ENCODE data around the gene SPEN. TPM values are rescaled to one million over a fixed set of nuclear protein-coding genes. Genes with fewer than 3 reads are reported as not detected.

The SPEN gene
- total RNA-seq, 3 donors from 2014 or later: 48.7 to 60.3 (median 50.6) TPM

DNA sequence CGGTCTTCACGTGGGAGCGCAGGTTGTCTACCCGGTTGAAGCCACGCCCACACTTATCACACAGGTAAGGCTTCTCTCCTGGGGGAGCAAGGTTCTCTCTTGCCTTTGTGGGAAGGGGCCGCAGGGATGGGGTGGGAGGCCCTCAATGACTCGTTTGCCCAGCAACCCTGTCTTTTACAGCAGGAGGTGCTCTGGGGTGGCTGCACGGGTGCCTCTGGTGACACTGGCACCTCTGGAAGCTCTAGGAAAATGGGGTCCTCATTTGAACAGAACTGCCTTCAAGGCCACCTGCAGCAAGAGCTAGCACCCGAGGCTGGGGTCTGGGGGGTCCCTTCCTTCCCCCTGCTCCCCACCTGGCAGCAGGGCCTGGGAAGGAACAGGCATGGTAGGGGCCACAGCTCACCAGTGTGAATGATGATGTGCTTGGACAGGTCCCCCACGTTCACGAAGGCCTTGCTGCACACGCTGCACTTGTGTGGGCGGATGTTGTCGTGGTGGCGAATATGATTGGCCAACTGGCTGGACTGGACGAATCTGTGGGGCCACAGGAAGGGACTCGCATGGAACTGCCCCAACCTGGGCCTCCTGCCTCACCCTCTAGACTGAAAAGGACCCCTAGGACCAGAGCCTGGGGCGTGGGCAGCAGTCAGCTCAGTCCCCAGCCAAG lies 95.3 kb downstream of the SPEN start:
- Histone ChIP-seq H3K4me1 (ENCODE audit: low read depth) (peaks cover 4% of the 10 kb centered on the region), H3K4me3 (no peak overlapping the region), H3K36me3 (ENCODE audit: low read depth) (peaks cover 11% of the 10 kb centered on the region), H3K9me3 (no peaks in the 10 kb centered on the region)
- DNase-seq: no peak
- no peak for ATAC-seq
- intact Hi-C loops (cut with DNase I, micrococcal nuclease): no loop called here
- TF ChIP-seq, protein P1, sequence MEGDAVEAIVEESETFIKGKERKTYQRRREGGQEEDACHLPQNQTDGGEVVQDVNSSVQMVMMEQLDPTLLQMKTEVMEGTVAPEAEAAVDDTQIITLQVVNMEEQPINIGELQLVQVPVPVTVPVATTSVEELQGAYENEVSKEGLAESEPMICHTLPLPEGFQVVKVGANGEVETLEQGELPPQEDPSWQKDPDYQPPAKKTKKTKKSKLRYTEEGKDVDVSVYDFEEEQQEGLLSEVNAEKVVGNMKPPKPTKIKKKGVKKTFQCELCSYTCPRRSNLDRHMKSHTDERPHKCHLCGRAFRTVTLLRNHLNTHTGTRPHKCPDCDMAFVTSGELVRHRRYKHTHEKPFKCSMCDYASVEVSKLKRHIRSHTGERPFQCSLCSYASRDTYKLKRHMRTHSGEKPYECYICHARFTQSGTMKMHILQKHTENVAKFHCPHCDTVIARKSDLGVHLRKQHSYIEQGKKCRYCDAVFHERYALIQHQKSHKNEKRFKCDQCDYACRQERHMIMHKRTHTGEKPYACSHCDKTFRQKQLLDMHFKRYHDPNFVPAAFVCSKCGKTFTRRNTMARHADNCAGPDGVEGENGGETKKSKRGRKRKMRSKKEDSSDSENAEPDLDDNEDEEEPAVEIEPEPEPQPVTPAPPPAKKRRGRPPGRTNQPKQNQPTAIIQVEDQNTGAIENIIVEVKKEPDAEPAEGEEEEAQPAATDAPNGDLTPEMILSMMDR (IDR thresholded peaks at IDR 0.05): no peak

DNA sequence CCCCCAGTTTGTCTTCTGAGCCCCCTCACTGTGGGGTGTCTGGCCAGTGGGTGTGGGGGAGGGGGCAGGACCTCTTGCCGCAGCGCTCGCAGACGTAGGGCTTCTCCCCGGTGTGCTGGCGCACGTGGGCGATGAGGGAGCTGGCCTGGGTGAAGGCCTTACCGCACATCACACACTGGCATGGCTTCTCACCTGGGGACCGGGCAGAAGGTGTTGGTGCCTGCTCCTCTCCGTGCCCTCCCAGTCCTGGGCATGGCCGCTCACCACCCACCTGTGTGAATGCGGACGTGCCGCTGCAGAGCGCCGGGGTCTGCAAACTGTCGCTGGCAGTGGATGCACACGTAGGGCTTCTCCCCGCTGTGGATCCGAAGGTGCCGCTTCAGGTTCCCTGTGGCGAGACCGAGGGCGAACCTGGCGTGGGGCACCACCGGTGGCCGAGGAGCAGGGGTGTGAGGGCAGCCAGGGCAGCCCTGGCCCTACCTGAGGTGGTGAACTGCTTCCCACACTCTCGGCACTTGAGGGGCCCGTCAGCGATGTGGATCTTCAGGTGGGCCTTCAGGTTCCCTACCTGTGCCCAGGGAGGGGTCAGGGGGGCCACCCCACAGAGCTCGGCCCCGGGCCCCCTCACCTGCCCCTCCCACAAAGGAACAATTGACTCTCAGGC lies 96.0 kb downstream of the SPEN start:
- H3K36me3 ChIP-seq (ENCODE audit: low read depth): peaks cover 11% of the 10 kb centered on the region
- no peaks in the 10 kb centered on the region for H3K9me3 ChIP-seq
- peaks cover 4% of the 10 kb centered on the region for H3K4me1 ChIP-seq (ENCODE audit: low read depth)
- TF ChIP-seq, protein P1 (IDR thresholded peaks at IDR 0.05): no peak
- intact Hi-C loops (cut with DNase I, micrococcal nuclease): no loop called here
- DNase-seq (no peak), ATAC-seq (no peak)
- H3K4me3 ChIP-seq: no peak overlapping the region

DNA sequence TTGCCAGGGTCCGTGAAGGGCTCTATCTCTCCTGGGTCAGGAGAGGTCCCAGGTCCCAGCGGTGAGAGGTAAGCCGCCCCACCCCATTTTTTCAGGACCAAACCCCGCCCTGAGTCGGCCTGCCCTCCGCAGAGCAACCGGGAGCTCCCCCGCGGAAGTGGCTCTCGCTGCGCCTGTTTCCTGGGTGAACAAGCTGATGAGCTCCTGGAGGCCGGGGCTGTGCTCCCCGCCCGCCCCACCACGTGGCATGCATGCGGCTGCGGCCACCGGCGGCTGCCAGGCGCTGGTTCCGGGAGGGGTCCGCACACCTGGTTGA lies 96.4 kb downstream of the SPEN start:
- no peak overlapping the region for H3K4me3 ChIP-seq
- DNase-seq (no peak), ATAC-seq (no peak)
- H3K4me1 ChIP-seq (ENCODE audit: low read depth): peaks cover 4% of the 10 kb centered on the region
- H3K36me3 ChIP-seq (ENCODE audit: low read depth): peaks cover 11% of the 10 kb centered on the region
- intact Hi-C loops (cut with DNase I, micrococcal nuclease): no loop called here
- TF ChIP-seq, protein P1 (IDR thresholded peaks at IDR 0.05): no peak
- H3K9me3 ChIP-seq: no peaks in the 10 kb centered on the region

DNA sequence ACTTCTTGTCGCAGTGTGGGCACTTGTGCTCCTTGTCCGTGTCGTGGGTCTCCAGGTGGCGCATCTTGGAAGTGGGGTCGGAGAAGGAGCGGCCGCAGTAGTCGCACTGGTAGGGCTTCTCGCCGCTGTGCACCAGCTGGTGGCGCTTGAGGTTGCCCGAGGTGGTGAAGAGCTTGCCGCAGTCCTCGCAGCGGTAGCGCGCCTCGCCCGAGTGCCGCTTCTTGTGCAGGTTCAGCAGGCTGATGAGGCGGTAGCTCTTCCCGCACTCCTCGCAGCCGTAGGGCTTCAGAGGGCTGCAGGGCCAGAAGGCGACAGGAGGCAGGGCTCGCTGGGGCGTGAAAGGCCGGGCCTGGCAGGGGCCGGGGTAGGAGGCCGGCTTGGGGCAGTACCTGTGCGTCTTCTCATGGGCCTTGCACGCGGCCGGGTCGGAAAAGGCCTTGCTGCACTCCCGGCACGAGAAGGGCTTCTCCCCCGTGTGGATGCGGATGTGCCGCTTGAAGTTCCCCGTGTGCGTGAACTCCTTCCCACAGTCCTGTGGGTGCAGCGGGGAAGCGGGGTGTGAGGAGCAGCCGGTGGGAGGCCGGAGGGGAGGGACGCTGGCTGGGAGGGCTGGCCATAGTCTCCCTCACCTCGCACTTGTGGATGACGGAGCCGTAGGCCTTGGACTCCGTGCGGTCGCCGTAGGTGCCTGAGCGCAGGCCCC lies 97.0 kb downstream of the SPEN start:
- DNase-seq: no peak
- Histone ChIP-seq H3K36me3 (ENCODE audit: low read depth) (peaks cover 11% of the 10 kb centered on the region), H3K9me3 (no peaks in the 10 kb centered on the region), H3K4me3 (no peak overlapping the region), H3K4me1 (ENCODE audit: low read depth) (peaks cover under 1% of the 10 kb centered on the region)
- no peak for ATAC-seq
- TF ChIP-seq, protein P1 (IDR thresholded peaks at IDR 0.05): no peak
- intact Hi-C loops (cut with DNase I, micrococcal nuclease): no loop called here

DNA sequence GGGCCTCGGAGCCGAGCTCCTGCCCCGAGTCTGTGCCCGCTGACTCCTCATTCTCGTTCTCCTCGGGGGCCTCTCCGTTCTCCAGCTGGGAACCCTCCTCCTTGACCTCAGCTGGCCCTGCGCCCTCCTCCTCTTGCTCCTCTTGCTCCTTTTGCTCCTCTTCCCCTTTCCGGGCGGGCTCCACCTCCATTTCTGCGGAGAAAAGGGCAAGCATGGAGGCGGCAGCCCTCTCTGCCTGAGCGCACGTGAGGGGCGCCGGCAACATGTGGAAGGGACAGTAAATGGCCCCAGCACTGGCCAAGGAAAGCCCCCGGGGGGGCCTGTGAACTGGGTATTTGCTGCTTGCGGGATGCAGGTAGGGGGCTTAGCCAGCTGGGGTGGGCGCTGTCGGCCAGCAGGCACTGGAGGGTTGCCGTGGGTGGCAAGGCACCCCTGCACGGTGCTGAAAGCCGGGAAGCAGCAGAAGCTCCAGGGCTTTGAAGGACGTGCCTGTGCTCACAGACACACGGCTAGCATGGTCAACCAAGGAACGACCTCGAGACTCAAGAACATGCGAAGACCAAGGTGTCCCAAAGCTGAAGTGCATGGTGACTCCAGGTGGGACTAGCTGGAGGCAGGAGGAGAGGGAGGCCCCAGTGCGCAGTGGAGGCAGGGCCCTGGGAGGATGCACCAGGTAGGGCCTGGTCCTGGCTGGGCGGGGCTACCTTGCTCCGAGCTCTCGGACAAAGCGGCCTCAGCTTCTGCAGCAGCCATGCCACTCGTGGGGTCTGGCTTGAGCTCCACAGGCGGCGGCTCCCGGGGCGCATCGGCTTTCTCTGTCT lies 97.7 kb downstream of the SPEN start:
- DNase-seq (no peak), ATAC-seq (no peak)
- peaks cover 11% of the 10 kb centered on the region for H3K36me3 ChIP-seq (ENCODE audit: low read depth)
- no peak overlapping the region for H3K4me3 ChIP-seq
- H3K9me3 ChIP-seq: no peaks in the 10 kb centered on the region
- intact Hi-C loops (cut with DNase I, micrococcal nuclease): no loop called here
- no peaks in the 10 kb centered on the region for H3K4me1 ChIP-seq (ENCODE audit: low read depth)
- TF ChIP-seq, protein P1 (IDR thresholded peaks at IDR 0.05): no peak
